ENCODE data around the gene SORL1.

GRCh38 chr11:121570453-121570852 is 118.3 kb downstream of the SORL1 start:
- TF ChIP-seq POLR2A (IDR thresholded peaks at IDR 0.05) (no peak), CTCF (IDR thresholded peaks at IDR 0.05) (no peak)

Measured in testis (tissue), 2 donors.